ENCODE results near the gene KRT77.

DNA sequence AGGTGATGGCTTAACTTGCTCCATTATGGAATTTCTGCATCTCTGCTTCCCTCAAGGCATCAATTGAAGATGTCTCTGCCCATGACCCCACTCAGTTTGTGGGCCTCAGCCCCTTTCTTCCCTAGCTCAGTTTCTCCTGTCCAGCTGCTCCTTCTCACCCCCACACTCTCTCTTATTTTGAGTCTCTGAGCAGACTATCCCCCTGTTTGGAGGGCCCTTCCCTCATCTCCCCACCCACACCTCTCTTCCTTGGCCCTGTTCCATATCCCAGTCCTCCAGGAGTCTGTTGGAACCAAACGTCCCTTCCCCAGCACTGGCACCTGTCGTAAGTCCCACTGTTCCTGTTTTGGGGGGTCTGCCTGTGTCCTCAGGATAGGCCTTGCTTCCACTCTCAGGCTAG is 14.8 kb downstream of the KRT77 start:
- no peak for TF ChIP-seq EZH2 (IDR thresholded peaks at IDR 0.05; ENCODE audit: insufficient read depth, poor library complexity, severe bottlenecking)
- TF ChIP-seq EZH2phosphoT487 (IDR thresholded peaks at IDR 0.05; ENCODE audit: insufficient read depth, low read depth), result no peak
